GM03348 (cell line): ENCODE data around the gene NYAP1.
"Not testable (repeated sequence)": the region's sequence is repeated elsewhere in the genome, so short reads cannot be mapped to it uniquely, and the experiment has no call there.

Experiments
- DNase-seq: peaks from one replicate; pipeline ENCODE4 v3.0.0; 2012; ENCODE audit warnings: low spot score

Gene NYAP1

DNA sequence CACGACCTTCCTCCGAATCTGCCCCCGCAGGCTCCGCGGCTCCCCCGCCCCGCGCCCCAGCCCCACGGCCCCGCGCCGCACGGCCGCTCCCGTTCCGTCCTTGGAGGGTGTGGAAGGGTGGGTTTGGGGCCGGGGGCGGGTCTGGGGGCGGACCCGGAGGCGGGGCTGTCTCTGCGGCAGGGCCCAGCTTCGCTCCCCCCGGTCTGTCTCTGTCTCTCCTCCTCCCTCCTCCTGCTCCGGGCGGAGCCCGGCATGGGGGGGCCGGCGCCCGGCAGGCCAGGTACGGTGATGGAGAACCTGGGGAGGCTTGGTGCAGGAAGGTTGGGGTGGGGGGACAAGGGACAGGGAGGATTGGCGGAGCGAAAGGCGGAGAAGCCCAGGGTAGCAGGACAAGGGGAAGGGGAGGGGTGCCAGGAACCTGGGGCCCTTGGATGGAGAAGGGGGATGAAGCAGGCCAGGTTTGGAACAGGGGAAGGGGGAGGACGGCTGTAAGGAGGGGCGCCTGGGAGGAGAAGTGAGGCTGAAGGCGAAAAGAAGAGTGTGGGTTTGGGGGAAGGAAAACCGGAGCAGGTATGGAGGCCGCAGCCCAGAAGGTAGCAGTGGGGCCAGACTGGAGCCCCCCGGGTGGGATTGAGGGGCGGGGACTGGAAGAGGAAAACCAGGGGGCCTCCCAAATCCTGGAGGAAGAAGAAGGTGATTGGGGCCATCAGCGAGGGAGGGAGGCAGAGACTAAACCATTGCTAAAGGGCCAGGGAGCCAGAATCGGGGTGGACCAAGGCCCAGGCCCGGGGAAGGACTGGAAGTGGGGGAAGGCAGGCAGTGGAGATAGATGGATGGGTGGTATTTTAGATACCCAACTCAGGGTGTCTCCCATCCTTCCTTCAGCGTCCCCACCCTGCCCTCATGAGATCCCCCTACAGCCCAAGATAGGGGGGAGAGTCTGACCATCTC is at the start of gene NYAP1:
Gene NYAP1 (plus strand): TSS at position 206 of the 951 bp plus-strand sequence. CDS start 1,385 bp downstream, outside the sequence.
- peak; percentile 44 for DNase-seq

DNA sequence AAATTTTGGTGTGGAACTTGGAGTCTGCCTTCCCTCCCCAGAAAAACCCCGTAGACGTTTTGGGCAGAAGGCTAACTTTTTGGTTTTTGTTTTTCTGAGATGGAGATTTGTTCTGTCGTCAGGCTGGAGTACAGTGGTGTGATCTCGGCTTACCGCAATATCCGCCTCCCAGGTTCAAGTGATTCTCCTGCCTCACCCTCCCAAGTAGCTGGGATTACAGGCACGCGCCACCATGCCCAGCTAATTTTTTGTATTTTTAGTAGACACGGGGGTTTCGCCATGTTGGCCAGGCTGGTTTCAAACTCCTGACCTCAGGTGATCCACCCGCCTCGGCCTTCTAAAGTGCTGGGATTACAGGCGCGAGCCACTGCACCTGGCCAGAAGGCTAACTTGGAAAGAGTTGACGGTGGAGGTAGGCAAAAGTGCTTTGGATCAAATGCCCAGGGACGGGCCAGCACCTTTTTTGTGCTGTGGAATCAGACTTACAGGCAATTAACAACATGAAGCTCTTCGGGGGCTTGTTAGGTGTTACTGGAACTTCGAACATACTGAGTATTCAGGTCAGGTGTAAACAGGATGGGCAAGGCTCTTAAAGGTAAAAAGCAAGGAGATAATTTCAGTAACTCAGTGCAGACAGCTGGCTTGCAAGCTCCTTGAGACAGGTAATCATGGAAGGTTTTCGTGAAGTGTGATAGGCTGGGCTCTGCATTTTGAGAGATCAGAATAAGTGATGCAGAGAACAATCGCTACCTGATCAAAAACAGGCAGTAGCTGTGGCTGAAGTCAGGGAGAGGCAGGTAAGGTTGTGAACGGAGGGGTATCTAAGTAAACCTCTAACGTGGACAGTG is 49.2 kb upstream of the NYAP1 start:
- no peak for DNase-seq

DNA sequence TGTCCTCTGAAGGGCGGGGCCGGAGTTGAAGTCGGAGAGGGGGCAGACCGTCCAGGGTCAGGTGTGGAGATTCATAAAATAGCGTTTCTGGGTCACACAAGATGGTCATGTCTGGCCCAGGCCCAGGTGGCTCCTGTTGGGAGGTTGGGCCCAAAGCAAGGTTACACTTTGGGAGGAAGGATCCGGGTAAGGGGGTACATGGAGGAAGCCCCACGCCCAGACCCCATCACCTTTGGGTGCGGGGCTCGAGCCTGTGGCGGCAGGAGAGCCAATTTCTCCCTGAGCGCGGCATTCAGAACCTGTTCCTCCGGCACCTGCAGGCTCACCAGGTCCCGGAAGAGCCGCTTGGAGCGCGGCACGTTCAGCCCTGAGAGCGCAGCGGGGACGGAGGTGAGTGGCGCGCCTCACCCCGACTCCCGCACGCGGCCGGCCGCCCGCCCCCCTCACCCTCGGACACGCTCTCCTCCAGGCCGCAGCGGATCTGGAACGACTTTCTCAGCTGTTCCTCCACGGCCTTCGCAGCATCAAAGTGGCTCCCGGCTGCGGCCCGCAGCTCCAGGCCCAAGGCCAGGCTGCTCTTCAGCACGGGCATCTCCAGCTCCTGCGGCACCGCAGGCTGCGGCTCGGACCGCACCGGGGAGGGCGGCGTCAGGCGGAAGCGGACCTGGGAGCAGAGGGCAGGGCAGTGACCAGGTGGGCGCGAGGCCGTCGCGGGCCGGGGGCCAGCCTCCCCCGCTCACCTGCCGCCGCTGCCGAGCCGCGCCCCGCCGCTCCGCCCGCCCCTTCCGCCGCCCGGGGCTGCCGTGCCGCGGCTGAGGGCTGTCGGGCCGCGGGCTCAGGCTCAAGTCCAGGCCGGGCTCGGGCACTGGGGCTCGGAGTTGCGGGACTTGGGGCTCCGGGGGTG is 48.1 kb upstream of the NYAP1 start:
- peak; percentile 52 for DNase-seq

DNA sequence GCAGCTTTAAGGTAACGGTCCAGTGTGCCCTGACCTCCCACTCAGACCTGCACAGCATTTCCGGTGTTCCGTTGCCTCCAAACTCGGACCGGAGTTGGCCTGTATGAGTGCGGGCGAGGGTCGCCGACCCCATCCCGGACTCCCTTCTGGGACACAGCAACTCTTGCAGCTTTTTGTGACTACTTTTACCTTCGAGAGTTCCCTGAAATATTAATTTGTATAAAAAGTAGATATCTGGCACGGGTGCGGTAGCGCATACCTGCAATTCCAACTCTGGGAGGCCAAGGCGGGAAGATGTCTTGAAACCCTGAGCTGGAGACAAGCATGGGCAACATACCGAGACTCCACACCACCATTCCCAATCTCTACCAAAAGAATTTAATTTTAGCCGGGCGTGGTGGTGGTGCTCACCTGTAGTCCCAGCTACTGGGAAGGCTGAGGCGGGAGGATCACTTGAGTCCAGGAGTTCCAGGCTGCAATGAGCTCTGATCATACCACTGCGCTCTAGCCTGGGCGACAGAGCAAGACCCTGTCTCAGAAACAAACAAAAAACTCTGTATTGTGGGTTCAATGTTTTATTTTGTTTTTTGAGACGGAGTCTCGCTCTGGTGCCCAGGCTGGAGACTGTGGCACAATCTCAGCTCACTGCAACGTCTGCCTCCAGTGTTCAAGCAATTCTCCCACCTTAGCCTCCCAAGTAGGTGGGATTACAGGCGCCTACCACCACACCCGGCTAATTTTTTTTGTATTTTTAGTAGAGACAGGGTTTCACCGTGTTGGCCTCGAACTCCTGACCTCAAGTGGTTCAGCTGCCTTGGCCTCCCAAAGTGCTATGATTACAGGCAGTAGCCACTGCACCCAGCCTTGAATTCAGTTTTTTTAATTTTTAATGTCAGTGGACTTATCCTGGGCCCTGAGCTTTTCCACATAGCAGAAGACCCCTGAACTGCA is 46.3 kb upstream of the NYAP1 start:
- no peak for DNase-seq

DNA sequence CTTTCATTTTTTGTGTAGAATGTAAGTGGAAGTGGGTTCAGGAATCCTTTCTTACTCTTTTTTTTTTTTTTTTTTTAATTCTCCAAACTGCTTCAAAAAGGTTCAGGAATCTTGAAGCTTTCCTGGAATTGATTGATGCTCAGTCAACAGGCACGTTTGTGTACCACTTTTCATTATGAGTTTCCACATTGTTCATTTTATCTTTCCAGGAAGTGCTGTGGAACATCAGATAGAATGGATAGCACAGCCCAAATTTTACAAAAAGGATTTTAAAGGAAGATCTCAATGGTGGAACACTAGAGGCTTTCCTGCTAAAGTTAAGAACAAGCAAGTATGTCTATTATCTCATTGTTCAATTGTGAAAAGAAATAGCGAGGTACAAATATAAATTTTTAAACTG is 45.6 kb upstream of the NYAP1 start:
- DNase-seq = no peak

DNA sequence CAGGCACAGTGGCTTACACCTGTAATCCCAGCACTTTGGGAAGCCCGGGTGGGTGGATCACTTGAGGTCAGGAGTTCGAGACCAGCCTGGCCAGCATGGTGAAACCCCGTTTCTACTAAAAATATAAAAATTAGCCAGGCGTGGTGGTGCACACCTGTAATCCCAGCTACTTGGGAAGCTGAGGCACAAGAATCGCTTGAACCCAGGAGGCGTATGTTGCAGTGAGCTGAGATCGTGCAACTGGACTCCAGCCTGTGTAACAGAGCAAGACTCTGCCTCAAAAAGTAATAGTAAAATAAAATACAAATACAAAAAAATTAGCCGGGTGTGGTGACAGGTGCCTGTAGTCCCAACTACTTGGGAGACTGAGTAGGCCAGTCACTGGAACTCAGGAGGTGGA is 45.0 kb upstream of the NYAP1 start:
- not testable (repeated sequence) for DNase-seq

DNA sequence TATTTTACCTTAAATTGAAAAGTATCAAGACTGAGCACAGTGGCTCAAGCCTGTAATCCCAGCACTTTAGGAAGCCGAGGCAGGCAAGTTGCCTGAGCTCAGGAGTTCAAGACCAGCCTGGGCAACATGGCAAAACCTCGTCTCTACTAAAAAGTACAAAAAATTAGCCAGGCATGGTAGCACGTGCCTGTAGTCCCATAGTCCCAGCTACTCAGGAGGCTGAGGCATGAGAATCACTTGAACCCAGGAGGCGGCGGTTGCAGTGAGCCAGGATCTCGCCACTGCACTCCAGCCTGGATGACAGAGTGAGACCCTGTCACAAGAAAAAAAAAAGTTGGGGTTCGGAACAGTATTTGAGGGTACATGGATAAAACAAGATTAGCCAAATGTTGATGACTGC is 44.5 kb upstream of the NYAP1 start:
- not testable (repeated sequence) for DNase-seq

DNA sequence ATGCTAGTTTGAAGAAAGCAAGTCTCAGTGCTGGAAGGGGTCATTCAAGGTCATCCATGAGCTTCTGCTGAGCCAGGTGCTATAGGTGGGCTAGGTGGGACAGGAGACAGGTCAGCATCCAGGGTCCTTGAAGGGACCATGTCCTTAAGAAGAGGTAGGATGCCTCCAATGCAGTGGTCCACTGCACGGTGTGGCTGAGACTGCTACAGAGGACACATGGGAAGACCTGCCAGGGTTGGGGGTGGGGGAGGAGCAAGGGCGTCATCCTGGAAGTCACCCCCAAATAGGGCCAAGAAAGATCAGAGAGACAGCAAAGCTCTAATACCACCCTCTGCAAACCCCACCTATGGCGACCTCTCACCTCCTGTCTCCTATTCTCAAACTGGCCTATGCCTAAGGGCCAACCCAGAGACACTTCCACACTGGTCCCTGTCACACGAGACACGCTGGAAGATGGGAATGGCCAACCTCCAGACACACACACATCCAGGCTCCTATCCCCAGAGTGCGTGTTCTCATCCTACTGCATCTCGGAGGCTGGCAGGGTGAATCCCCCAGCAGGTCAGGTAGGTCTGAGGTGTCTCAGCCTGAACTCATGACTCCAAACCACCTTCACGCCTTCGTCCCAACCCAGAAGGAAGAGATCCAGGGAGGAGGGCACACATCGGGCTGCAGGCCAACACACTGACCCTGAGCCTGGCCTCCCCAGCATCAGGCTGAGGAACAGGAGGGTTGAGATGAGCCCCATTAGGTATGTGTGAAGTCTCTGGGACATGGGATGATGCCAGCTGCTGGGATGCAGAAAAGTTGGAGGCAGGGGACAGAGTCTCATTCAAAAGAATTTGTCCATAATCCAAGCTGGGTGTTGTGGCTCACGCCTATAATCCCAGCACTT is 41.8 kb upstream of the NYAP1 start:
- no peak for DNase-seq

DNA sequence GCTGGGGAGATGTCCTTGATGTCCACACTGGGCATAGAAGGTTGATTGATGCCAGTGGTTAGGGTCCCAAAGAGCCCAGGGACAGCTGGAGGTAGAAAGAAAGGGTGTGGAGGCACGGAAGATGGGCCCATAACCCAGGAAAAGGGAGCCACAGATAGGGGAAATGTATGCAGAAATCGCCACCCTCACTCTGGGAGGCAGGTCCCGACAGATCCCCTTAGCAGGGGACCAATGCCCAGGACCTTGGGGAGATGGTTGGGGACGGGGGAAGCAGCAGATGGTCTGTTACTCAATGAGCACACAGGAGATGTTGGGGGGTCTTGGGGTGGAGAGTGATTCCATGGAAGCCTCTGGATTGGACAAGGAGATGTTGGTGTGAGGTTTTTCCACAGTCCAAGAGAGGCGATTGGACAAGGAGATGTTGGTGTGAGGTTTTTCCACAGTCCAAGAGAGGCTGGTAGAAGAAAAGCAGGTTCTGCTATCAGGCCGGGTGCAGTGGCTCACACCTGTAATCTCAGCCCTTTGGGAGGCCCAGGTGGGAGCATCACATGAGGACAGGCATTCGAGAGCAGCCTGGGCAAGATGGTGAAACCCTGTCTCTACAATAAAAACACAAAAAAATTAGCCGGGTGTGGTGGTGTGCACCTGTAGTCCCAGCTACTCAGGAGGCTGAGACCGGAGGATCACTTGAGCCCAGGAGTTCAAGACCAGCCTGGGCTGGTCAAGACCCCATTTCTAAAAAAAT is 40.5 kb upstream of the NYAP1 start:
- no peak for DNase-seq

DNA sequence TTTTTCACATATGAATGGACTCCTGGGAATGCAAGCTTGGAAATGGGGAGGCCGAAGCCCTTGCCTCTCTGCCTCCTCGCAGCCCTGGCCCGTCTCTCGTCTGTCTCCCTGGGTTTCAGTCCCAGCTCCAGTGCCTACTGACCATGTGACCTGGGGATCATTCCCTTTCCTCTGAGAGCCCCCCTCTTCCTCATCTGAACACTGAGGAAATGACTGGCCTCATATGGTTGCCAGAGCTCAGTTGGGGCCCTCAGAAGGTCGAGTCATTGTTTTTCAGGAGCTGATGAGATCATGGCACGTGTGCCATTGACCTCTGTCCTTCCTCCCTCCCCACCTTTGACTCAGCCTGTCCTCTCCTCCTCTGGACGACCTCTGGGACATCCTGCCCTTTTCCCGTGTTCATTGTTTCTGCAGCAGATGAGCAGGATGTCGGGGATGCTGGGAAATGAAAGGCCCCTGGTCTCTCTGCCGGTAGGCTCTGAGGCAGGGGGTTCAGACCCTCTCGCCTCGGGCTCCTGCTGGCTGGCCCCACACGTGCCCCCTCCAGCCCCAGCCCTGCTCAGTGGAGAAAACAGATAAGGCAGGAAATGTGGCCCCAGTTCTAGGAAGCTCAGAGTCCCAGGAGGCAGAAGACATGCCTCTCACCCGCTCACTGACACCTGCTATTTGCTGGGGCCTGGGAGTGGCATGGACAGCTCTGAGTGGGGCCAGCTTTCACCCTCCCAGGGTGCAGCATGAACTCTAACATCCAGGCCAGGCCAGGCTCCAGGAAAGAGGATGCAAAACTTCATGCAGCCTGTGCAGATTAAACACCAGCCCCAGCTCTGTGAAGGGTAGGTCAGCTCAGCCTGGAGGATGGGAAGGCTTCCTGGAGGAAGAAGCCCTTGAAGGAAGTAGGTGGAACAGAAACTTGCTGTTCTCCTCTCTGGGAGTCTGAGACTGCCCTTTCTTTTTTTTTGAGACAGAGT is 39.1 kb upstream of the NYAP1 start:
- DNase-seq = peak; percentile 40

DNA sequence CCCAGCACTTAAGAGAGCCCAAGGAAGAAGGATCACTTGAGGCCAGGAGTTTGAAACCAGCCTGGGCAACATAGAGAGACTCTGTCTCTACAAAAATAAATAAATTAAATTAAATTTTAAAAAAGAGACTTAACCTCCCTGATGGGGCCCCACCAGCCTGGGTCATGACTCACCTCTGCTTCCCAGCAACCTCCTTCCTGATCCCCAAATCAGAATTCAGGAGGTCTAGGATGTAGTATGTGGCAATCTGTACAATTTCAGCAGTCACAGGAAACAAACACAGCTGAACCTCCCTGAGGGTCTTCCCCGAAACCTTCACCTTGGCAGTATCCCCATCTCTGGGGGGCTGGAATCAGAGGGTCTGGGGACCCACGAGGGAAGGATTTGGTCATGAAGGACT is 37.7 kb upstream of the NYAP1 start:
- DNase-seq = peak; percentile 36

DNA sequence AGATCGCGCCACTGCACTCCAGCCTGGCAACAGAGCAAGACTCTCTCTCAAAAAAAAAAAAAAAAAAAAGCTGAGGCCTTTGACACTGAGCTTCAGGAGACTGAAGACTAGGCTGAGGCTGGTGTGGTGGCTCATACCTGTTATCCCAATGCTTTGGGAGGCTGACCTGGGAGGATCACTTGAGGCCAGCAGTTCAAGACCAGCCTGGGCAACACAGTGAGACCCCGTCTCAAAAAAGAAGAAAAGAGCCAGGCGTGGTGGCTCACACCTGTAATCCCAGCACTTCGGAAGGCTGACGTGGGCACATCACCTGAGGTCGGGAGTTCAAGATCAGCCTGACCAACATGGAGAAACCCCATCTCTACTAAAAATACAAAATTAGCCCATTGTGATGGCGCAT is 36.4 kb upstream of the NYAP1 start:
- not testable (repeated sequence) for DNase-seq

DNA sequence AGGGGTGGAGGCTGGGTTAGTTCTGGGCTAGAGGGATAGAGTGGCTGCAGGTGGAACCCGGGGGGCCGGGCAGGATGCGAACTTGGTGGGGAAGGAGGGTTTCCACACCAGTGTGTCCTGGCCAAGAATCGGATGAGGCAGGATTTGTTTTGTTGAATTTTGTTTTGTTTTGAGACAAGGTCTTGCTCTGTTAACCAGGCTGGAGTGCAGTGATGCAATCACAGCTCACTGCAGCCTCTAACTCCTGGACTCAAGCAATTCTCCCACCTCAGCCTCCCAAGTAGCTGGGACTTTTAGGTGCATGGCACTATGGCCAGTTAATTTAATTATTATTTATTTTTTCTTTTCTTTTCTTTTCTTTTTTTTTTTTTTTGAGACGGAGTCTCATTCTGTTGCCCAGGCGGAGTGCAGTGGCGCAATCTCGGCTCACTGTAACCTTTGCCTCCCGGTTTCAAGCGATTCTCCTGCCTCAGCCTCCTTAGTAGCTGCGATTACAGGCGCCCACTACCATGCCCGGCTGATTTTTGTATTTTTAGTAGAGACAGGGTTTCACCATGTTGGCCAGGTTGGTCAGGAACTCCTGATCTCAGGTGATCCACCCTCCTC is 34.4 kb upstream of the NYAP1 start:
- no peak for DNase-seq

DNA sequence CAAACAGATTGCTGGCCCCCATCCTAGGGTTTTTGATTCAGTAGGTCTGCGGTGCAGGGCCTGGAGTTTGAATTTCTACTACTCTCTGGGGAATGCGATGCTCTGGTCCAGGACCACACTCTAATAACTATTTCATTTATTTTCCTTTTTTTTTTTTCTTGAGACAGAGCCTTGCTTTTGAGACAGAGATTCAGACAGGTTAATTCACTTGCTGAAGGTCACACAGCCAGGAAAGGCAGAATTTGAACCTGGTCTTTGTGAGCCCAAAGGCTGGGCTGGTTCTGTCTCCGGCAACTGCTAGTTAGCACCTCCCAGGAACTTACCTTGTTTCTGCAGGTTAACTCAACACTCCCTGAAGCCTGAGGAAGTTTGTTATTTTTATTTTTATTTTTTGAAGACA is 31.2 kb upstream of the NYAP1 start:
- DNase-seq = no peak

DNA sequence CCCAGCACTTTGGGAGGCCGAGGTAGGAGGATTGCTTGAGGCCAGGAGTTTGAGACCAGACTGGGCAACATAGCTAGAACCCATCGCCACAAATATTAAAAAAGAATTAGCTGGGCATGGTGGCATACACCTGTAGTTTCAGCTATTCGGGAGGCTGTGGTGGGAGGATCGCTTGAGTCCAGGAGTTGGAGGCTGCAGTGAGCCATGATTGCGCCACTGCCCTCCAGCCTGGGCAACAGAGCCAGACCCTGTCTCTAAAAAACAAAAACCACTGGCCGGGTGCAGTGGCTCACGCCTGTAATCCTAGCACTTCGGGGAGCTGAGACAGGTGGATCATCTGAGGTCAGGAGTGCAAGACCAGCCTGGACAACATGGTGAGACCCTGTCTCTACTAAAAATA is 29.9 kb upstream of the NYAP1 start:
- DNase-seq = not testable (repeated sequence)

DNA sequence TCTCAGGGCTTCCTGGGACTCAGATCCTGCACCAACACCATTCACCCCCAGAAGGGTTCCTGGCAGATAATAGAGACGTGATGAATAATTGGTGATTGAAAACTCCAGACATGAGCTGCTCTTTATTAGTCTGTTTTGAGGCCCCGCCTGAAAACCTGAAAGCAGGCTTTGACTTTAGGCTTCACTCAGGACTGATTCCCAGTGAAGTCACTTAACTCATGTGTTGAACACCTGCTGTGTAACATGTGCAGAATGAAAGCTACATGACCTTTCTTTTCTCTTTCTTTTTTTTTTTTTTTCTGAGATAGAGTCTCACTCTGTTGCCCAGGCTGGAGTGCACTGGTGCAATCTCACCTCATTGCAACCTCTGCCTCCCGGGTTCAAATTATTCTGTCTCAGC is 28.5 kb upstream of the NYAP1 start:
- DNase-seq = no peak

DNA sequence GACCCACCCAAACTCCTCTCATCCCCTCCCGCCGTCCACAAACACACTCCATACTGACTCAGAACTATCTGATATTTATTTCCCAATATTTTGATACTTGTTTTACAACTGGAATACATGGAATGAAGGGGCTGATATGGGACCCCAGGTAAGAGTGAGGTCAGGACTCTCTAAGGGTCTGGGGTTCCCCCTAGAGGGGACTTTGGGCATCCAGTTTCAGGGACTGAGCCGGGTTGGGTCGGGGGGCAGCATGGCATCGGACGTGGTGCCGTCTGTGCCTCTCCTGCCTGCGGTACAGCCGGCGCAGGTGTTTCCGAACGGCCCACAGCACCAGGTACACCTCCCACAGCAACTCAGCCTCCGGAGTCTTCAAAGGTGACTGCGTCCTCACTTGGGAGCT is 27.2 kb upstream of the NYAP1 start:
- DNase-seq = no peak
